HG02852 (cell line): ENCODE data around the gene PLCL2.

Source experiments
- ATAC-seq: cut with Tn5 transposase; IDR thresholded peaks from one replicate; pipeline ENCODE4 v1.9.1; 2021; ENCODE audit warnings: mild to moderate bottlenecking, moderate library complexity; ENCODE audit not compliant: unreplicated experiment

PLCL2 gene

GRCh38 chr3:16912400-16913263 is 27.9 kb downstream of the PLCL2 start:
- ATAC-seq = peak; percentile 95

GRCh38 chr3:16913264-16913580 is 28.5 kb downstream of the PLCL2 start:
- peak; percentile 3 for ATAC-seq

GRCh38 chr3:16916840-16917239 is 32.1 kb downstream of the PLCL2 start:
- ATAC-seq = no peak

GRCh38 chr3:16917256-16917935 is 32.6 kb downstream of the PLCL2 start:
- ATAC-seq = no peak

GRCh38 chr3:16917980-16918682 is 33.4 kb downstream of the PLCL2 start:
- no peak for ATAC-seq

GRCh38 chr3:16918683-16919025 is 33.9 kb downstream of the PLCL2 start:
- no peak for ATAC-seq

- ATAC-seq = no peak
Measured at GRCh38 chr3:16923112-16923511, 38.4 kb downstream of the PLCL2 start.

GRCh38 chr3:16927485-16927884 is 42.7 kb downstream of the PLCL2 start:
- no peak for ATAC-seq

- peak; percentile 53 for ATAC-seq
Measured at GRCh38 chr3:16928386-16929132, 43.8 kb downstream of the PLCL2 start.

- ATAC-seq = no peak
Measured at GRCh38 chr3:16929311-16929710, 44.6 kb downstream of the PLCL2 start.

GRCh38 chr3:16932877-16933276 is 48.1 kb downstream of the PLCL2 start:
- peak; percentile 58 for ATAC-seq

GRCh38 chr3:16935781-16936180 is 51.0 kb downstream of the PLCL2 start:
- ATAC-seq = no peak

GRCh38 chr3:16936233-16936632 is 51.5 kb downstream of the PLCL2 start:
- no peak for ATAC-seq

GRCh38 chr3:16936676-16937230 is 52.0 kb downstream of the PLCL2 start:
- ATAC-seq = no peak

- no peak for ATAC-seq
Measured at GRCh38 chr3:16937326-16937845, 52.6 kb downstream of the PLCL2 start.

GRCh38 chr3:16940769-16941700 is 56.3 kb downstream of the PLCL2 start:
- ATAC-seq = no peak

GRCh38 chr3:16942955-16943354 is 58.2 kb downstream of the PLCL2 start:
- no peak for ATAC-seq

- ATAC-seq = no peak
Measured at GRCh38 chr3:16943857-16944256, 59.1 kb downstream of the PLCL2 start.

GRCh38 chr3:16944356-16944755 is 59.6 kb downstream of the PLCL2 start:
- no peak for ATAC-seq

- ATAC-seq = no peak
Measured at GRCh38 chr3:16945330-16945729, 60.6 kb downstream of the PLCL2 start.
